Measurements from ENCODE around the gene UAP1L1. TPM values are rescaled to one million over a fixed set of nuclear protein-coding genes. Genes with fewer than 3 reads are reported as not detected.
"Not testable (repeated sequence)": the region's sequence is repeated elsewhere in the genome, so short reads cannot be mapped to it uniquely, and the experiment has no call there.

UAP1L1 gene
- total RNA-seq, 4 donors from 2014 or later, result 9.3 to 15.7 (median 12.4) TPM

- 73 to 77% methylated on average over 16 of the region's 16 CpGs for WGBS, 2 donors
- TF ChIP-seq CTCF (IDR thresholded peaks at IDR 0.05), result no peak
- no peak for TF ChIP-seq POLR2A (IDR thresholded peaks at IDR 0.05)
- no peak for DNase-seq
- Histone ChIP-seq H3K4me3 (replicated peaks in 1 of 3) (no peak overlapping the region), H3K4me1 (peaks cover 23 to 34% of the 10 kb centered on the region in 2 donors), H3K27ac (no peak overlapping the region), H3K9me3 (no peaks in the 10 kb centered on the region), H3K36me3 (no peaks in the 10 kb centered on the region), H3K27me3 (no peaks in the 10 kb centered on the region)
- intact Hi-C loops (cut with DNase I), result no loop called here
Measured at GRCh38 chr9:137057545-137057944, 19.8 kb upstream of the UAP1L1 start.

GRCh38 chr9:137058521-137059234, 18.6 kb upstream of the UAP1L1 start:
- intact Hi-C loops (cut with DNase I), result no loop called here
- WGBS, 2 donors, result 86 to 91% methylated on average over 9 of the region's 9 CpGs
- Histone ChIP-seq H3K4me1 (peaks cover 17 to 26% of the 10 kb centered on the region in 2 donors), H3K4me3 (replicated peaks in 1 of 3) (no peak overlapping the region), H3K27ac (no peak overlapping the region), H3K9me3 (no peaks in the 10 kb centered on the region), H3K36me3 (no peaks in the 10 kb centered on the region), H3K27me3 (no peaks in the 10 kb centered on the region)
- DNase-seq, result no peak
- TF ChIP-seq CTCF (IDR thresholded peaks at IDR 0.05) (no peak), POLR2A (IDR thresholded peaks at IDR 0.05) (no peak)

DNA sequence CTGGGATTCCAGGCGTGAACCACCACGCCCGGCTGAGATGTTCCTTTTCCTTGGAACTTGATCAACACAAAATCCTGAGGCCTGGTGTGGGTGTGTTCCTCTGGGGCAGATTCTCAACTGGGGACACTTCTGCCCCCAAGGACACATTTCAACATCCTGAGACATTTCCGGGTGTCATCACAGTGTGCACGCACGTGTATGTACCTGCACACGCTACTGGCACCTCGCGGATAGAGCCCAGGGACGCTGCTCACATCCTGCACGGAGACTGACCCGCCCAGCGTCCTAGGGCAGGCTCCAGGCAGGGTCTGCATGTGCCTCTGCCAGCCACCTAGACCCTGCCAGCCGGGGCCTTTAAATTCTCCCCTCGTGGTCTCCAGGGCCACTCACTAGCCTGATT, 14.9 kb upstream of the UAP1L1 start:
- Histone ChIP-seq H3K36me3 (no peaks in the 10 kb centered on the region), H3K9me3 (no peaks in the 10 kb centered on the region), H3K4me1 (no peaks in the 10 kb centered on the region), H3K4me3 (replicated peaks in 1 of 3) (no peak overlapping the region), H3K27me3 (no peaks in the 10 kb centered on the region), H3K27ac (no peak overlapping the region)
- WGBS, 2 donors, result 90% methylated on average over 6 to 15 of the region's 15 CpGs
- TF ChIP-seq CTCF (IDR thresholded peaks at IDR 0.05) (no peak), POLR2A (IDR thresholded peaks at IDR 0.05) (no peak)
- no peak for DNase-seq
- intact Hi-C loops (cut with DNase I), result no loop called here

GRCh38 chr9:137062798-137063197, 14.5 kb upstream of the UAP1L1 start:
- H3K36me3 ChIP-seq; DNase-seq; H3K9me3 ChIP-seq; H3K4me1 ChIP-seq; H3K27me3 ChIP-seq; H3K27ac ChIP-seq; H3K4me3 ChIP-seq (replicated peaks in 1 of 3); intact Hi-C loops (cut with DNase I): not testable (repeated sequence)
- 94% methylated on average over 6 of the region's 9 CpGs; no CpG with 5 or more reads in 1 of the 2 donors for WGBS, 2 donors

GRCh38 chr9:137063311-137064026, 13.8 kb upstream of the UAP1L1 start:
- TF ChIP-seq CTCF (IDR thresholded peaks at IDR 0.05), result no peak
- no peak for TF ChIP-seq POLR2A (IDR thresholded peaks at IDR 0.05)

More at GRCh38 chr9:137063311-137064026, 13.8 kb upstream of the UAP1L1 start:
- H3K4me1 ChIP-seq, result no peaks in the 10 kb centered on the region
- 20% methylated on average over 1 of the region's 26 CpGs; no CpG with 5 or more reads in 1 of the 2 donors for WGBS, 2 donors
- intact Hi-C loops (cut with DNase I), result no loop called here
- H3K4me3 ChIP-seq (replicated peaks in 1 of 3), result no peak overlapping the region
- no peaks in the 10 kb centered on the region for H3K36me3 ChIP-seq
- DNase-seq, result no peak
- H3K9me3 ChIP-seq, result no peaks in the 10 kb centered on the region
- H3K27ac ChIP-seq, result no peak overlapping the region
- H3K27me3 ChIP-seq, result no peaks in the 10 kb centered on the region
